ENCODE measurements around the gene MEI4.
"Not testable (repeated sequence)": the region's sequence is repeated elsewhere in the genome, so short reads cannot be mapped to it uniquely, and the experiment has no call there.

MEI4 gene

GRCh38 chr6:77683515-77683914 is 30.7 kb downstream of the MEI4 start:
- no peak for DNase-seq

DNA sequence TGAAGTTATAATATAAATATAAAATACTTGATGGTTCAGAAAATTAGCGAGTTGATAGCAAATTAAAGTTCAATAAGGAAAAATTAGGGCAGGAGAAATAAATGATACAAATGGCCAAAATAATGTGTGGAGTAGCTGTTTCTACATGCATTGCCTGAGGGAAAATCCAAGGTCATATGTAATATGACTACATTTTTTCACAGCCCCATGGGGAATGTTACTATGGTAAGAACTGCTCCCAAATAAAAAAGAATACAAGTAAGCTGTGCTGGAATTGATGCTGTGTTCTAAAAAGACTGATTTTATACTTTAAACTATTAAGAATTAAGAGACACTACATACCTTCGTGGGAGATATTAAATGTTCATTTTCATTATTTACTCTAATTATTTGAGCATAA is 34.1 kb downstream of the MEI4 start:
- no peak for DNase-seq

DNA sequence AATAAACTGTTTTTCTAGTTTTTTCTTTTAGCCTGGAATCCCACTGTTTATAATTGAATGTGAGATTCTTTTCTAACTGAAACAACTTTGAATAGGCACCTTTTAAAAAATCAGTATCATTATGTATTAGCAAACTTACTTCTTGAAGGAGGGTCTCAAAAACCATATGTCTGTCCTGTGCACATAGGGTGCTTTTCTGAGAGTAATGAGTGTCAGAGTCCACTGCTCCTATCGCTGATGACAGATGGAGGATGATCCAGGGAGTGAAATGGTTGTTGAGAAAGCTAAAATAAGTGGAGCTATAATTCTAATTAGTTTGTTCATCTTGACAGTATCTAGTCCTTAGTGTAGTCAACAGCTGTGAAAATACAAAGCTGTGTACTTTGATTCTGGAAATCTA is 35.8 kb downstream of the MEI4 start:
- DNase-seq, result no peak

DNA sequence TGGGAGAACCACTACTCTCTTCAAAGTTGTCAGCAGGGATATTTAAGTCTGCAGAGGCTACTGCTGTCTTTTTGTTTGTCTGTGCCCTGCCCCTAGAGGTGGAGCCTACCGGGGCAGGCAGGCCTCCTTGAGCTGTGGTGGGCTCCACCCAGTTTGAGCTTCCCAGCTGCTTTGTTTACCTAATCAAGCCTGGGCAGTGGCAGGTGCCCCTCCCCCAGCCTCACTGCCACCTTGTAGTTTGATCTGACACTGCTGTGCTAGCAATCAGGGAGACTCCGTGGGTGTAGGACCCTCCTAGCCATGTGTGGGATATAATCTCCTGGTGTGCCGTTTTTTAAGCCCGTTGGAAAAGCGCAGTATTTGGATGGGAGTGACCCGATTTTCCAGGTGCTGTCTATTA is 47.3 kb downstream of the MEI4 start:
- DNase-seq, result not testable (repeated sequence)

DNA sequence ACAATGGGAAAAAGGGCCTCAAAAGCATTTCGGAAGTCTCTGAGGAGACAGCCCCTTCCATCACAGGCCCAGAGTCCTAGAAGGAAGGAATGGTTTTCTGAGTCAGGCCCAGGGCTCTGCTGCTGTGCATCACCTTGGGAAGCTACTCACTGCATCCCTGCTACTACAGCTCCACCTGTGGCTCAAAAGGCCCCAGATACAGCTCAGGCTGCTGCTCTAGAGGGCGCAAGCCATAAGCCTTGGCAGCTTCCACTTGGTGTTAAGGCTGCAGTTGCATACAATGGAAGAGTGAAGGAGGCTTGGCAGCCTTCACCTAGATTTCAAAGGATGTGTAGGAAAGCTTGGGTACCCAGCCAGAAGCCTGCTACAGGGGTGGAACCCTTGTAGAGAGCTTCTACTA is 54.8 kb downstream of the MEI4 start:
- no peak for DNase-seq

DNA sequence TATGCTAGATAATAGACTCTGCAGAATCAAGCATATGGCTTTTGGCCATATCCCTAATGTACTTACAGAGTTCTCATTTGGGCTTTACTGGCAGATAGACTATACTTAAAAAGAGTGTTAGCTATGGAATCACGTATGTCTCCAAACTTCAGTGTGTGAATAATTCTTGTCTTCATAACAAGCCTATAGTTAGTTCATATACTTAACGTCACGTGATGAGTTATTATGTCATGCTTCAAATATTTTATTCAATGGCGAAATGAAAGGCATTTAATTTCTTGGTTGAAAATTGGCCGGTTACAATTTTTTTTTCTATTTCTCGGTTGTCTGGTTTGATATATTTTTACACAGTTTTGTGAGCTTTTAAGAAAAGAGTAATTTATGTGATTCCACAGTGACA is 62.7 kb downstream of the MEI4 start:
- DNase-seq, result no peak

- no peak for DNase-seq
Measured at GRCh38 chr6:77716311-77716710, 63.5 kb downstream of the MEI4 start.

DNA sequence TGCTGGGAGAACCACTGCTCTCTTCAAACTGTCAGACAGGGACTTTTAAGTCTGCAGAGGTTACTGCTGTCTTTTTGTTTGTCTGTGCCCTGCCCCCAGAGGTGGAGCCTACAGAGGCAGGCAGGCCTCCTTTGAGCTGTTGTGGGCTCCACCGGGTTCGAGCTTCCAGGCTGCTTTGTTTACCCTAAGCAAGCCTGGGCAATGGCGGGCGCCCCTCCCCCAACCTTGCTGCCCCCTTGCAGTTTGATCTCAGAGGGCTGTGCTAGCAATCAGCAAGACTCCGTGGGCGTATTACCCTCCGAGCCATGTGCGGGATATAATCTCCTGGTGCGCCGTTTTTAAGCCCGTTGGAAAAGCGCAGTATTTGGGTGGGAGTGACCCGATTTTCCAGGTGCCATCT is 83.2 kb downstream of the MEI4 start:
- DNase-seq, result not testable (repeated sequence)

GRCh38 chr6:77740380-77740779 is 87.5 kb downstream of the MEI4 start:
- DNase-seq, result no peak

DNA sequence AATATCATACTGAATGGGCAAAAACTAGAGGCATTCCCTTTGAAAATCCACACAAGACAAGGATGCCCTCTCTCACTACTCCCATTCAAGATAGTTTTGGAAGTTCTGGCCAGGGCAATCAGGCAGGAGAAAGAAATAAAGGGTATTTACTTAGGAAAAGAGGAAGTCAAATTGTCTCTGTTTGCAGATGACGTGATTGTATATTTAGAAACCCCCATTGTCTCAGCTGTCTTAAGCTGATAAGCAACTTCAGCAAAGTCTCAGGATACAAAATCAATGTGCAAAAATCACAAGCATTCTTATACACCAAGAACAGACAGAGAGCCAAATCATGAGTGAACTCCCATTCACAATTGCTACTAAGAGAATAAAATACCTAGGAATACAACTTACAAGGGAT is 99.3 kb downstream of the MEI4 start:
- not testable (repeated sequence) for DNase-seq

GRCh38 chr6:77762386-77762785 is 109.5 kb downstream of the MEI4 start:
- no peak for DNase-seq

GRCh38 chr6:77763124-77763523 is 110.3 kb downstream of the MEI4 start:
- DNase-seq, result no peak

DNA sequence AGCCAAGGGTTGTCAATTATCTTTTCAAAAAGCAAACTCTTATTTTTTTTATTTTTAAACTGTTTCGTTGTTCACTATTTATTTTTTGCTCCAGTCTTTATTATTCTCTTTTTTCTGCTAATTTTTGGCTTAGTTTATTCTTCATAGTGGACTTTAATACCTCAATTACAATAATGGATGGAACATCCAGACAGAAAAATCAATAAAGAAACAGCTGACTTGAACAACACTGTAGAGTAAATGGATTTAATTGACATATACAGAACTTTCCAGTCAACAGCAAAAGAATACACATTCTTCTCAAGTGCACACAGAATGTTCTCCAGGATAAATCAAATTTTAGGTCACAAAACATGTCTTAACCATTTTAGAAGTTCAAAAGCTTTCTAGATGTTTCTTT is 111.5 kb downstream of the MEI4 start:
- no peak for DNase-seq

DNA sequence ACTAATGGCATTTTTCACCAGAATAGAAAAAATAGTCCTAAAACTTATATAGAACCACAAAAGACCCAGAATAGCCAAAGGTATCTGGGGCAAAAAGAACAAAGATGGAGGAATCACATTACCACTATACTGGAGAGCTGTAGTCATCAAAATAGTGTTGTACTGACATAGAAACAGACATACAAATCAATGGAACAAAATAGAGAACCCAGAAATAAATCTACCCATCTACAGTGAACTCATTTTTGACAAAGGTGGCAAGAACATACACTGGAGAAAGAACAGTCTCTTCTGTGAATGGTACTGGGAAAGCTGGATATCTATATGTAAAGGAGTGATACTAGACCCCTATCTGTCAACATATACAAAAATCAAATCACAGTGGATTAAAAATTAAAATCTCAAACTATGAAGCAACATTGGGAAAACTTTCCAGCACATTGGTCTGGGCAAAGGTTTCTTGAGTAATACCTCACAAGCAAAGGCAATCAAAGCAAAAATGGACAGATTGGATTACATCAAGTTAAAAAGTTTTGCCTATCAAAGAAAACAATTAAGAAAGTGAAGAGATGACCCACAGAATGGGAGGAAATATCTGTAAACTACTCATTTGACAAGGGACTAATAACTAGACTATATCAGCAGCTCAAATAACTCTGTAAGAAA is 120.5 kb downstream of the MEI4 start:
- DNase-seq, result no peak

DNA sequence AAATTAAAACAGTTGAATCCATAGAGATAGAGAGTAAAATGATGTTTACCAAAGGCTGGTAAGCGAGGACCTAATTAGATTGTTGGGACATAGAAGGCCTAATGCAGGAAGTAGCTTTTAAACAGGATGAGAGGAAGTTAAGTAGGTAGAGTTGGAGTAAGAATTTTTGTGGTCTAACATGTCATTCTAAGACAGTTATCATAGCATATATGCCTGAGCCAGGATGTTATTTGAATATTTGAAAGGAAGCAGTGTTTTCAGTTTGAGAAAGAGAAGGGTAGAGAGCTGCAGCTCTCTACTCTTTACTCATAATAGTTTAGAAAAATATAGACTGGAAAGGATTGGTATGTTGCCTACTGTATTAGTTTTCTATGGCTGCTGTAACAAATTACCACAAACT is 121.6 kb downstream of the MEI4 start:
- DNase-seq, result no peak

GRCh38 chr6:77776441-77776840 is 123.6 kb downstream of the MEI4 start:
- DNase-seq, result no peak

- no peak for DNase-seq
Measured at GRCh38 chr6:77778527-77778926, 125.7 kb downstream of the MEI4 start.

DNA sequence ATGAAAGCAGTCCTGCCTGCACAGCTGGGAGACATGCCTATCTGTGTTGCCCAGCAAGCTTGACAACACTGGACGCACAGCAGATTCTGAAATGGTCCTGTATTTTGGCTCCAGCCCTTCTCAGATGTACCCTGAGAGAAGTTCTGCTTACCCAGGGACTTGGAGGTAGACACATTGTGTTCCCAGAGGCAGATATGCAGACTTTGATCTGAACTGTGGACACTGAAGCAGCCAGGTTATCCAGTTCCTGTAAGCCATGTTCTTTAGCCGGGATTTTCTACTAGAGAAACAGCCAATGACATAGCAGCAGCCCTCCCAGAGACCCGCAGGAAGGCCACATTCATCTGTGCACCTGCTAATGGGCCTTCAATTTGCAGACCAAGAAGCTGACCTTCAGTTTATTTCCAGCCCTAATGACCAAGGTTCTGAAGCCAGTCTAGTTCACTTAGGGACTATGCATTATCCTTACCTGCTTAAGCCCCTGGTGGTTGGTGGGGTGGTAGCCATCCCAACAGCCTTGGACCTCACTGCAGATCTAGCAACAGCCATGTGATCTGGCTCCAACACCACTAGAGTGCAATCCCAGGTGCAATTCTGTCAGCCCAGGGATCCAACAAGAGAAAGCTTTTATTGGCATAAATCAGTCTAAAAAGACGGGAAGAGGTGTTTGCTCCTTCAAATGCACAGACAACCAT is 134.2 kb downstream of the MEI4 start:
- no peak for DNase-seq

- DNase-seq, result no peak
Measured at GRCh38 chr6:77796824-77797809, 144.3 kb downstream of the MEI4 start.

GRCh38 chr6:77812304-77812703 is 159.5 kb downstream of the MEI4 start:
- no peak for DNase-seq

DNA sequence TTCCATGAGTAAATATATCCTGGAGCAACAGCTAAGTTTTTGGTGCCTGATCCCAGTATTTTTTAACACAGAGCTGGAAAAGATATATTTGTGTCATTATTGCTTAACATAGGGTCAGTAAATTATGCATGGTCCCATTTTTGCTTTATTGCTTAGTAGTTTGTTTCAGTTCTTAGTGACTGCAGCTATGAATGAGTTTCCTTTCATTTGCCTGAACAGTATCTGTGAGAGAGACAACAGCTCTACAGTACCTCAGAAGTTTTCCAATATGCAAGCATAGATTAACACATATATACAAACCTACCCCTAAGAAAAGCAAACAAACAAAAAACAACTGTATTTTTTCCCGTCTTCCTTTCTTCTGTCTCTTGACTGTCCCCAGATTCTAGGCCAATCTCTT is 160.3 kb downstream of the MEI4 start:
- DNase-seq, result no peak

DNA sequence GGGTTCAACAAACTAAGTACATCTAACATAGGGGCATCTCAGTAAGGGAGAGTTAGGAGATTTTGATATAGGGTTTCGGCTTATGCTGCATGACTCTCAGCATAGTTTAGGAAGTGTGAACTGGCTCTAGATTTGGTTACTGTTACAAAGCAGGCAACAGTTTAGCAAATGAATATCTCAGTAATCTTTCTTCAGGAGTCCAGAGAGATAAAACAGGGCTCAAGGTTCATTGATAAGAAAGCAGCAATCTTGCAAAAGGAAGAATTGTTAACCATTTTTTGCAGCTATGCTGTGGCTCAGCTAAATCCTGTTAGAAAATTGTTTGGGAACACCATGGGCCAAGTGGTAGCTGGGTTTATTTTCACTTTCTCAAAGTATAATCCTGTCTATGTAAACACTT is 161.3 kb downstream of the MEI4 start:
- DNase-seq, result no peak

DNA sequence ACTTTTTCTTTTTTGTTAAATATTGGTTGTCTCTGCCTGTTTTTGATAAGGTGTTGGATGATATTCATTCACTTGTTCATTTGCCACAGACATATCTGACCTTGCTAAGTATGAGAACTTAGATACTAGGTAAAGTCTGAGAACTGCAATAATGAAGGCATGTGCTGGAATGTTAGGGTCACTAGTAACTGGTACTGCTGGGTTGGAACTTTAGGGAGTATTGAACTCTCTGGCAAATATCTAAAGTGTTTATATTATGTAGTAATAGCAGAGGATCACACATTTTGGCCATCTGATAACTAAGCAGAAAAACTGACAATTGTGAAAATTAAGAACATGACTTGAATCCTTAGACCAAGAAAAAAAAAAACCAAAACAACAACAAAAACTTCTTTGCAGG is 162.7 kb downstream of the MEI4 start:
- DNase-seq, result no peak

All from effector CD4-positive, alpha-beta T cell (primary cell).